Heart left ventricle (tissue), 13 donors: ENCODE measurements around the gene ATG9B.

Experiments used
- POLR2A ChIP-seq, 2 donors: fragments of 450-650 bp; IDR thresholded peaks; one replicate each; pipeline ENCODE4 v1.6.1; 2017; ENCODE audit warnings: antibody characterized with exemption in 2 of 2, mild to moderate bottlenecking in 2 of 2, moderate library complexity in 2 of 2
- TF ChIP-seq, protein P1 (sequence below), 12 donors: fragments of 200-600 bp; sonication (generic) in 4 of 12; IDR thresholded peaks; one replicate each; pipeline versions ENCODE4 v1.5.0 to v1.8.0; 2018 to 2022; ENCODE audit warnings: antibody characterized with exemption in 12 of 12, mild to moderate bottlenecking in 5 of 12
- donor health status: ischemic (EF 13 %, LVEDD 7.1; RV severe dilation, severe dysfunction).
- donor health status: DM: no; HTN: yes; CAD: no.
- donor health status: DM: no; HTN: no; CAD: no.
- donor health status: ischemic (EF 25% LVEDD 6.9; RV normal size, moderate dysfunction).
- donor health status: ischemic (EF 25% LVEDD 5.7; RV mildly dilated, moderate dysfunction).
- donor health status: ischemic (EF 35%, LVEDD 5.7; RV mildly dilated, moderate dysfunction).
- donor health status: nonischemic (EF 11% LVEDD 7.7; RV severe dilation, severe dysfunction).
- donor health status: DM: yes; HTN: yes; CAD: no.
- donor health status: PGD.
- donor health status: ischemic (EF 29% LVEDD 5.4; RV normal size, mild dysfunction).
- donor health status: nonischemic (EF 23%, LVEDD 6.1; RV moderate dilation, normal function).

DNA sequence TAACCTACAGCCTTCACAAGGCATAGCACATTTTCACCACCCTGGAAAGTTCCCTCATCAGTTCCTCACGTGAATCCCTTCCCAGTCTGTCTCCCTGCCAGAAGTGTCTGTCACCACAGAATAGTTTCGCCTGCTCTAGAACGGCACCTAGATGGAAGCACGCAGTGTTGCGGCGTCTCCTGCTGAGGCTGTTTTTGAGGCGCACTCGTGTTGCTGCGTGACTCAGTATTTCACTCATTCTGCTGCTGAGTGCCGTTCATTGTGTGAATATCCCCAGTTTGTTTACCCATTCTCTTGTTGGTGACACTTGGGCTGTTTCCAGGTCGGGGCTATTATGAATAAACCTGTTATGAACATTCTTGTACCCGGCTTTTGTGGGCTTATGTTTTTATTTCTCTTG lies 20.7 kb downstream of the ATG9B start:
- TF ChIP-seq, protein P1, sequence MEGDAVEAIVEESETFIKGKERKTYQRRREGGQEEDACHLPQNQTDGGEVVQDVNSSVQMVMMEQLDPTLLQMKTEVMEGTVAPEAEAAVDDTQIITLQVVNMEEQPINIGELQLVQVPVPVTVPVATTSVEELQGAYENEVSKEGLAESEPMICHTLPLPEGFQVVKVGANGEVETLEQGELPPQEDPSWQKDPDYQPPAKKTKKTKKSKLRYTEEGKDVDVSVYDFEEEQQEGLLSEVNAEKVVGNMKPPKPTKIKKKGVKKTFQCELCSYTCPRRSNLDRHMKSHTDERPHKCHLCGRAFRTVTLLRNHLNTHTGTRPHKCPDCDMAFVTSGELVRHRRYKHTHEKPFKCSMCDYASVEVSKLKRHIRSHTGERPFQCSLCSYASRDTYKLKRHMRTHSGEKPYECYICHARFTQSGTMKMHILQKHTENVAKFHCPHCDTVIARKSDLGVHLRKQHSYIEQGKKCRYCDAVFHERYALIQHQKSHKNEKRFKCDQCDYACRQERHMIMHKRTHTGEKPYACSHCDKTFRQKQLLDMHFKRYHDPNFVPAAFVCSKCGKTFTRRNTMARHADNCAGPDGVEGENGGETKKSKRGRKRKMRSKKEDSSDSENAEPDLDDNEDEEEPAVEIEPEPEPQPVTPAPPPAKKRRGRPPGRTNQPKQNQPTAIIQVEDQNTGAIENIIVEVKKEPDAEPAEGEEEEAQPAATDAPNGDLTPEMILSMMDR (IDR thresholded peaks at IDR 0.05), result no peak
- TF ChIP-seq POLR2A (IDR thresholded peaks at IDR 0.05), result no peak
